Measurements from ENCODE around the gene MT1F.
"Not testable (repeated sequence)": the region's sequence is repeated elsewhere in the genome, so short reads cannot be mapped to it uniquely, and the experiment has no call there.

Gene MT1F

GRCh38 chr16:56670620-56670934 lies 12.8 kb downstream of the MT1F start:
- DNase-seq (ENCODE audit: low read depth in 2 of 3, low spot score in 2 of 3), result no peak

- not testable (repeated sequence) for DNase-seq (ENCODE audit: low read depth in 2 of 3, low spot score in 2 of 3)
Measured at GRCh38 chr16:56671691-56672090, 13.9 kb downstream of the MT1F start.

DNA sequence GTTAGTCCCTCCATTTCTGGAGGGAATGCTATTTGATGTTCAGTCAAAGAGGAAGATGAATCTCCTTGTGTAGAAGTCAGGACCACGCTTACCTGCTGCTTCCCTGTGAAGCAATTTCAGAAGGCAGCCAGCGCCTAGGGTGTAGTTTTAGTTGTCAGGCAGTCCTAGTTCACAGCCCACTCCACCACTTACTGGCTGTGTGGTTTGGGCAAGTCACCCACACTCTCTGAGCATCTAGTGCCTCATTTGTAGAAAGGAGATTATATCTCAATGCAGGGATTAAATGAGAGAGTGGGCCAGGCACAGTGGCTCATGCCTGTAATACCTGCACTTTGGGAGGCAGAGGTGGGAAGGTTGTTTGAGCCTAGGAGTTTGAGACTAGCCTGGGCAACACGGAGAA lies 14.4 kb downstream of the MT1F start:
- DNase-seq (ENCODE audit: low read depth in 2 of 3, low spot score in 2 of 3), result not testable (repeated sequence)

DNA sequence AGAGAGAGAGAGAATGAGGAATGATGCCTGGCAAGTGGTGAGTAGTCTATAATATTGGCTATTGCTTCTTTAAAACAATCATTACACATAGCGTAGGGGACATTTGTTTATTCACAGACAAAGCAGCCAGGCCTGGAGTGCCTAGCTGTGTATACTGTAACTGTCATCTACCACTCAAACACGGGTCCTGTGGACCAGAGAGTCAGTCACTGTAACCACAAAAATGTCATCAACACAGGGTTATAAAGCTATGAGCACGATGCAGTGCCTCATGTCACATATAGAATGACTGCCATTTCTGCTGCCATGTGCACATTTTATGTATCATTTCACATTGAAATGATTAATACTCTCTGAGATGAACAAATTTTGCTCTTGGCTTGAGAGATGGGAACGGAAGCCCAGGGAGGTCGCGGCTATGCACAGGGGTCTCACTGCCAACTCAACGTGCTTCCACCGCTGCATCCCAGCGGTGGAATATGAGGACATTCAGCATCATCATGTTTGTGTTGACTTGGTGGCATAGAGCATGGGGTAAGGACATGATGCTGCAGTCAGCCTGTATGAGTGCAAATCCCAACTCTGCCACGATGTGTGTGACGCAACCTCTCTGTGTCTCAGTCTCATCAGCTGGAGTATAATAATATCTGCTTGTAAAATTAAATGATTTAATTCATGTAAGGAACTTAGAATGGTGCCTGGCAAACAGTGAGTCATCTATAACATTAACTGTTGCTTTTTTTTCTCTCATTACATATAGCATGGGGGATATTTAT lies 15.2 kb downstream of the MT1F start:
- DNase-seq (ENCODE audit: low read depth in 2 of 3, low spot score in 2 of 3), result no peak

GRCh38 chr16:56673921-56674320 lies 16.2 kb downstream of the MT1F start:
- no peak for DNase-seq (ENCODE audit: low read depth in 2 of 3, low spot score in 2 of 3)

- not testable (repeated sequence) for DNase-seq (ENCODE audit: low read depth in 2 of 3, low spot score in 2 of 3)
Measured at GRCh38 chr16:56674570-56674969, 16.8 kb downstream of the MT1F start.

DNA sequence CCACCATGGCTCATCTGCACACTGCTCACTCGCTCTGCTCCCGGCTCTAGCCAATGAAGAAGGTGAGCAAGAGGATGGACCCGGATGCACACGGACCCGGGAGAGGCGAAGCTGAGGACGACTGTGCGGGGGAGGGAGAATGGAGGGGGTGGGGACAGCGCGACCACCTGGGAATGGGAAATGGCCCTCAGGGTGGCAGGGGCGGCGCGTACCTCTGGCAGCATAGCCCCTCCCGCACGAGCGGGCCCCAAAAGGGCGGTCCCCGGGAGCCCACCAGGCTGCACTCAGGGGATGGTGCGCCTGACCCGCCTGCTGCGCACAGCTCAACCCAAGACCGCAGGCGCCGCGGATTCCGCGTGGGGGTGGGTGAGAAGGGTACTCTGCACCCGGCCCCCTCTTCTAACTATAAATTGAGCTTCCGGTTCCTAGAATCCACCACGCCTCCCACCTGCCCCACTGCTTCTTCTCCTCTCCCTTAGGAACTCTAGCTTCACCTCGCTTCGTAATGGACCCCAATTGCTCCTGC lies 18.0 kb downstream of the MT1F start:
- no peak for DNase-seq (ENCODE audit: low read depth in 2 of 3, low spot score in 2 of 3)

DNA sequence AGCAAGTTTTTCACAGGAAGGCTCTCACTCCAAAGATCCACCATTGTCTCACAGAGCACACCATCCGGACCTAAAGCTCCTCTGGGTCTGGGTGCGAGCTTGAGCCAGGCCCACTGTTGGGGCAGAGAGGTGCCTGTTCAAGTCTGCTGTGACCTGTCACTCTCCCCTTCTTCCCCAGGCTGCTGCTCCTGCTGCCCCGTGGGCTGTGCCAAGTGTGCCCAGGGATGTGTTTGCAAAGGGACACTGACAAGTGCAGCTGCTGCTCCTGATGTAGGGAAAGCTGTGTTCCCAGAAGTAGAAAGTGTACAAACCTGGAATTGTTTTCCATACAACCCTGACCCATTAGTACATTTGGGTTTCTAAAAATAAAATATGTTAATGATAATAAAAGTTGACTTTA lies 19.7 kb downstream of the MT1F start:
- DNase-seq (ENCODE audit: low read depth in 2 of 3, low spot score in 2 of 3), result no peak

DNA sequence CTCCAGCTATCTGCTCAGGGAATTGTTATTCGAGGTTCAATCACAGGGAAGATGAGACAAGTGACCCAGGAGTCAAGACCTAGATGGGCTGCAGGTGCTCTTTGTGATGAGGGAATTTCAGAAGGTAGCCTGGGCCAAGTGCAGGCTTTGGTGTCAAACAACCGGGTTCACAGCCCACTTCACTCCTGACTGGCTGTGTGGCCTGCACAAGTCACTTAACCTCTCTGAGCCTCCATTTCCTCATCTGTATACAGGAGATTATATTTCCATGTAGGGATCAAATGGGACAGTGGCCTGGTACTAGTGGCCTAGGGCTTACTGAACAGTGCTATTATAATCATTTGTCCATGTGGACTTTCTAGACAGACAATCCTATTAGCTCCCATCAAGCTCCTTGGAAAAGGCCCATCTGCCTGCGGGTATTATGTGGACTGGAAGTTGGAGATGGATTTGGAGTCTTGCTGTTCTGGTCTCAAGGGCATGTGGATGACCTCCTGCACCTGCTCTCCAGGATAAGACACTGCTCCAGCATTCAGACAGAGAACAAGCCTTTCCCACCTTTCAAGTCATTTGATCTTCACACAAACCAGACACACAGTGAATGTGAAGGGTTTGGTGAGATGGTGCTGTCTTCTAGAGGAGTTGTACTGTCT lies 21.4 kb downstream of the MT1F start:
- no peak for DNase-seq (ENCODE audit: low read depth in 2 of 3, low spot score in 2 of 3)

DNA sequence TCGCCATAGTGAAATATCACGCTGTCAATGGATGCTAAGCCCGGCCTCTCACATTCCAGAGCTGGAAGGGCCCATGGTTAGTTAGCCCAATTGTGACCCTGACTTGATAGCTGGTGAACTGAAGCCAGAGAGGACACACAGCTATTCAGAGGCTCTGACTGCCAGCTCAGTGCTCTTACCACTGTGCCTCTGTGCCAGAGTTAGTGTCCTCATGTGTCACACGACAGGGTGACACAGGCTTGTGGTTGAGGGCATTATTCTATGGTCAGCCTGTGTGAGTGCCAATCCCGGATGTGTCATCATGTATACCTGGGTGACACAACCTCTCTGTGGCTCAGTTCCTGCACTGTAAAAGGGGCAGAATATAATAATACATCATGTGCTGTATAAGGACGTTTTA lies 22.1 kb downstream of the MT1F start:
- no peak for DNase-seq (ENCODE audit: low read depth in 2 of 3, low spot score in 2 of 3)

- DNase-seq (ENCODE audit: low read depth in 2 of 3, low spot score in 2 of 3), result peak; percentile 79 to 85 (median 82)
Measured at GRCh38 chr16:56681939-56682702, 24.4 kb downstream of the MT1F start, which contains the start of gene MT1X. Gene MT1X (plus strand): TSS chr16:56682470. CDS start chr16:56682541, 71 bp downstream.

- no peak for DNase-seq (ENCODE audit: low read depth in 2 of 3, low spot score in 2 of 3)
Measured at GRCh38 chr16:56682703-56683397, 25.1 kb downstream of the MT1F start.

- no peak for DNase-seq (ENCODE audit: low read depth in 2 of 3, low spot score in 2 of 3)
Measured at GRCh38 chr16:56683424-56684172, 25.8 kb downstream of the MT1F start.

- no peak for DNase-seq (ENCODE audit: low read depth in 2 of 3, low spot score in 2 of 3)
Measured at GRCh38 chr16:56684256-56684925, 26.6 kb downstream of the MT1F start.

DNA sequence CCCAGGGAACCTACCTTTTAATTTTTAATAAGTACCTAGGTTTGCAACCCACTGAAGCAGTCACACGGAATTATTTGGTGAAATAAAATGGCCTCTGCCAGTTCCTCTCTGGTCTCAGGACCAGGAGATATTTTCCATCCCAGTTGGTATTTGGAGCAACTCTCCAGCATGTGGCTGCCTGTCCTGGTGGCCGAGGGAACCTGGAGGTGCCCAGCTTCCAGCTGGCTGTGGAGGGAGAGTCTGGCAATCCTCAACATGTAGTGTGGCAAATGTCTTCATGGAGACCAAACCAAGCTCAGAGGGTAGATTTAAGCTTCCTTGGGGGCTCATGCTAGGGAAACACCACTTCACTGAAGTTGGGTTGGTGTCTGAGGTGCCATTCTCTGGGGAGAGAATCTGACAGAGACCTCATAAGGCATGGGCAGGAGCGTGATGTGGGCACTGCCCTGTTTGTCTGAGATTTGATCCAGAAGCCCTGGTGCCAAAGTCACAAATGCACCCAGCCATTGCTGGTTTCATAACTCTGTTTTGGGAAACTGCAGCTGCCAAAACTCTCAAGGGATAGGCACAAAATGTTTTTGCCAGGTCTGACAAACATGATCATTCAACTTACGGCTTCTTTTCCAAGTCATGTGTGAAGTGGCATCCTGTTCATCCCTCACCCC lies 27.3 kb downstream of the MT1F start:
- DNase-seq (ENCODE audit: low read depth in 2 of 3, low spot score in 2 of 3), result no peak

DNA sequence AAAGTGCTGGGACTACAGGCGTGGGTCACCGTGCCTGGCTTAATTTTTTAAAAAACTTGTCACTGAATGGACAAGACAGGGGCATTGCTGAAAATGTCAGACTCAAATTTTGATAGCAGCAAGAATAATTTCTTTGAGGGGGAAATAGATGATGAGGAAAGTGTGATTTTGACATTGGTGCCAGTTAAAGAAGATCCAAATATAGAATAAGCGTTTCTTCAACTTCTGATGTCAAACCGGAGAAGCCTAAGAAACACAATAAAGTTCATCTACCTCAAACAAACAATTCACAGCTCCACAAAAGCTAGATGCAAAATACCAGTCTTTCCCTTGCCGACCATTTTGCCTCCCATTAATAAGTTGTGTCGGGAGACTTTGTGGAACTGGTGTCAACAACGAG lies 29.0 kb downstream of the MT1F start:
- no peak for DNase-seq (ENCODE audit: low read depth in 2 of 3, low spot score in 2 of 3)

DNA sequence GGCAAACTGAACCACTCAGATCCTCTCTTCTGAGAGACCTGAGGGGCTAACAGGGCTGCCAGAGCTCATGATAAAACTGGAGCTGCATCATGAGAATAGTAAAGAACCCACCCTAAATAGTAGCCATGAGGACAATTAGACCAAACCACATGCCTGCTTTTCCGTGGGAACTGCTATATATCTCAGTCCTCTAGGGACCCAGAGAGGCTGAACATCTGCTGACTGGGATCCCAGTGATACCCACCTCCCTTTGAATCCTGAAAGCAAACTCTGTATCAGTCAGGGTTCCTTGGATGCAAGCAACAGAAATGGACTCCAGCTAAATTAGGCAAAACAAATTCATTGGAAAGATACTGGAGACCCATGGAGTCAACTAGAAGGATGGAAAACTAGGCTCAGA lies 31.0 kb downstream of the MT1F start:
- no peak for DNase-seq (ENCODE audit: low read depth in 2 of 3, low spot score in 2 of 3)

DNA sequence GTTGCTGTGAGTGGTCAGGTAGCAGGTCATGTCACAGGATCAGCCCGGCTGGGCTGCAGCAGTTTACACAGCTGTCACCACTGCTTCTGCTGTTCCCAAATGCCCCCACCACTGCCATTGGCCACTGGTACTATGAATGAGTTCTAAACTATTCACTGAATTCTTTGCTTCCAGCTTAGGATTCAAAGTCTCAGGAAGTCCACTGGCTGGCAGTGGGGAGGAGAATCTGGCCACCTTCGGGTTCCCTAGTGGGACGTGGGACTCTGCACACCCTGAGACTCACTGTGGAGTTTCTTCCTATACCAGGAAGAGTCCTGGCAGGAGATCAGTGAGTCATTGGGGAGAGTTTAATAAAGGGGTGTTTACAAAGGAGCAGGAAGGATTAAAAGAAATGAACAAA lies 31.4 kb downstream of the MT1F start:
- no peak for DNase-seq (ENCODE audit: low read depth in 2 of 3, low spot score in 2 of 3)

DNA sequence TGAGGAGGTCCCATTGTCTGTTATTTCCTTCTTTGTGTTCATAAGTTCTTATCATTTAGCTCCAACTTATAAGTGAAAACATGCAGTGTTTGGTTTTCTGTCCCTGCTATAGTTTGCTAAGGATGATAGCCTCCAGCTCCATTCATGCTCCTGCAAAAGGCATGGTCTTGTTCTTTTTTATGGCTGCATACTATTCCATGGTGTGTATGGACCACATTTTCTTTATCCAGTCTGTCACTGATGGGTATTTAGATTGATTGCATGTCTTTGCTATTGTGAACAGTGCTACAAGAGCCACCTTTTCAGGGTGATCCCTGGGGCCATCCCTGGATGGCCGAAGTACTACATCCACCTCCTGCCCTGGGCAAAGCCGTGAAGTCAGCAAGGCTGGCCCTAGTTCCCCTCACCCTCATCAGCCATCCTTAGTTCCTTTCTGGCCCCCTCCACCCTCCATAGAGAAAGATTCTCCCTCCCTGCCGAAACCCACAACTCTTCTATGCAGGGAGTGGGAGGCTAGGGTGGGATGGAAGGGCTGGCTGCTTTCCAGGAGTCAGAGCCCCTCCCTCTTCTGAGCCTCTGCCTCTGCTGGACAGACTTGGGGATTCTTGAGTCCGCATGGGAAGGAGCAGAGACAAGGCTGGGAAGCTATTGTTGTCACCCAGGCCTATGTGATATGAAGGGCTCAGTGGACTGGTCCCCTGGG lies 32.8 kb downstream of the MT1F start:
- DNase-seq (ENCODE audit: low read depth in 2 of 3, low spot score in 2 of 3), result no peak

Measured in activated CD8-positive, alpha-beta memory T cell treated with anti-CD3 and anti-CD28 coated beads for 48 hours (primary cell).